ENCODE data around the gene GRM2. TPM values are rescaled to one million over a fixed set of nuclear protein-coding genes. Genes with fewer than 3 reads are reported as not detected.

The GRM2 gene
- total RNA-seq, 4 donors from 2014 or later: 0.16 to 0.27 TPM; not detected in 2

DNA sequence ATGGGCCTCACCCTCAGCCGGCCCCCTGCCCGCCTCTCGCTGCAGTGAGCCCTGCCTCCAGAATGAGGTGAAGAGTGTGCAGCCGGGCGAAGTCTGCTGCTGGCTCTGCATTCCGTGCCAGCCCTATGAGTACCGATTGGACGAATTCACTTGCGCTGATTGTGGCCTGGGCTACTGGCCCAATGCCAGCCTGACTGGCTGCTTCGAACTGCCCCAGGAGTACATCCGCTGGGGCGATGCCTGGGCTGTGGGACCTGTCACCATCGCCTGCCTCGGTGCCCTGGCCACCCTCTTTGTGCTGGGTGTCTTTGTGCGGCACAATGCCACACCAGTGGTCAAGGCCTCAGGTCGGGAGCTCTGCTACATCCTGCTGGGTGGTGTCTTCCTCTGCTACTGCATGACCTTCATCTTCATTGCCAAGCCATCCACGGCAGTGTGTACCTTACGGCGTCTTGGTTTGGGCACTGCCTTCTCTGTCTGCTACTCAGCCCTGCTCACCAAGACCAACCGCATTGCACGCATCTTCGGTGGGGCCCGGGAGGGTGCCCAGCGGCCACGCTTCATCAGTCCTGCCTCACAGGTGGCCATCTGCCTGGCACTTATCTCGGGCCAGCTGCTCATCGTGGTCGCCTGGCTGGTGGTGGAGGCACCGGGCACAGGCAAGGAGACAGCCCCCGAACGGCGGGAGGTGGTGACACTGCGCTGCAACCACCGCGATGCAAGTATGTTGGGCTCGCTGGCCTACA lies 8.5 kb downstream of the GRM2 start:
- intact Hi-C loops (cut with DNase I; ENCODE audit: low total_unique reads) (no loop called here), in situ Hi-C loops (cut with MboI; ENCODE audit: low pct_ligation_motif_present in 1 of 4, low pct_unique_long_range_greater_than_20kb in 1 of 4, low sequenced_read_pairs in 3 of 4) (no loop called here)
- H3K9me3 ChIP-seq: no peaks in the 10 kb centered on the region
- no peak overlapping the region for H3K4me3 ChIP-seq
- no peak overlapping the region for H3K27ac ChIP-seq
- H3K36me3 ChIP-seq: no peaks in the 10 kb centered on the region
- no peaks in the 10 kb centered on the region for H3K27me3 ChIP-seq
- no peaks in the 10 kb centered on the region for H3K4me1 ChIP-seq
- WGBS, 2 donors (ENCODE audit: low coverage in 1 of 2): 93% methylated on average over 36 of the region's 36 CpGs; no CpG with 5 or more reads in 1 of the 2 donors
- TF ChIP-seq POLR2A (IDR thresholded peaks at IDR 0.05): no peak
- TF ChIP-seq EP300 (IDR thresholded peaks at IDR 0.05; ENCODE audit: low read depth): no peak
- no peak for TF ChIP-seq POLR2AphosphoS5 (IDR thresholded peaks at IDR 0.05)
- TF ChIP-seq CTCF (IDR thresholded peaks at IDR 0.05): no peak
- DNase-seq: no peak

GRCh38 chr3:51715977-51716294 lies 9.1 kb downstream of the GRM2 start:
- Histone ChIP-seq H3K36me3 (no peaks in the 10 kb centered on the region), H3K4me3 (no peak overlapping the region), H3K27ac (no peak overlapping the region), H3K4me1 (no peaks in the 10 kb centered on the region), H3K27me3 (no peaks in the 10 kb centered on the region), H3K9me3 (no peaks in the 10 kb centered on the region)
- WGBS, 2 donors (ENCODE audit: low coverage in 1 of 2): 96% methylated on average over 8 of the region's 8 CpGs; no CpG with 5 or more reads in 1 of the 2 donors
- DNase-seq: no peak
- in situ Hi-C loops (cut with MboI; ENCODE audit: low pct_ligation_motif_present in 1 of 4, low pct_unique_long_range_greater_than_20kb in 1 of 4, low sequenced_read_pairs in 3 of 4) (no loop called here), intact Hi-C loops (cut with DNase I; ENCODE audit: low total_unique reads) (no loop called here)
- no peak for TF ChIP-seq EP300 (IDR thresholded peaks at IDR 0.05; ENCODE audit: low read depth)
- no peak for TF ChIP-seq POLR2AphosphoS5 (IDR thresholded peaks at IDR 0.05)
- TF ChIP-seq CTCF (IDR thresholded peaks at IDR 0.05): no peak
- TF ChIP-seq POLR2A (IDR thresholded peaks at IDR 0.05): no peak

DNA sequence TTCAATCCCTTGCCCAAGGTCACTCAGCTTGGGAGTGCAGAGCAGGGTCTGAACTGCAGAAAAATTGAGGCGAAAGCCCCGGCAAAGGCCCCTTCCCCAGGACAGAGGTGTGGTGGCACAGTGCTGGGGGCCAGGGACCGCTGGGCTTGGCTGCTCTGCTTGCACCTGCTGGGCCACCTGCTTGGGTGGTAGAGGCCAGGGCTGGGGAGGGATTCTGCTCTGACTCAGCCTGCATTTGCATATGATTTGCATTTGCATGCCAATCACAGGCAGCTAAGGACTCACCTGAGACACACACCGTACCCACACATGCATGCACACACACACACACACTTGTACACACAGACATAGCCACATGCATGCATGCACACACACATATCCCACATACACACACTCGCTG lies 9.9 kb downstream of the GRM2 start:
- in situ Hi-C loops (cut with MboI; ENCODE audit: low pct_ligation_motif_present in 1 of 4, low pct_unique_long_range_greater_than_20kb in 1 of 4, low sequenced_read_pairs in 3 of 4): no loop called here
- WGBS, 2 donors (ENCODE audit: low coverage in 1 of 2): 74 to 100% methylated on average over 1 to 5 of the region's 5 CpGs

DNA sequence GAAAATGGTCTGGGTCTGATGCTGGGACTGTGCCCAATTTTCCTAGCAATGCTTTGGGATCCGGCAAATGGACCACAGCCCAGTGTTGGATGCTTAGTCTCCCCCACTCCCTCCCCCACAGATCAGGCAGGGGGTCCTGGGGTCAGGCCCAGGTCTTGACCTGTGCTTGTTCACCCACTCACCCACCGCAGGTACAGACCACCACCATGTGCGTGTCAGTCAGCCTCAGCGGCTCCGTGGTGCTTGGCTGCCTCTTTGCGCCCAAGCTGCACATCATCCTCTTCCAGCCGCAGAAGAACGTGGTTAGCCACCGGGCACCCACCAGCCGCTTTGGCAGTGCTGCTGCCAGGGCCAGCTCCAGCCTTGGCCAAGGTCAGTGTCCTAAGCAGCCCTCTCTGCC lies 10.6 kb downstream of the GRM2 start:
- intact Hi-C loops (cut with DNase I; ENCODE audit: low total_unique reads): no loop called here
- no peak for TF ChIP-seq CTCF (IDR thresholded peaks at IDR 0.05)
- TF ChIP-seq POLR2A (IDR thresholded peaks at IDR 0.05): no peak
- TF ChIP-seq POLR2AphosphoS5 (IDR thresholded peaks at IDR 0.05): no peak
- DNase-seq: no peak
- H3K27ac ChIP-seq: no peak overlapping the region
- in situ Hi-C loops (cut with MboI; ENCODE audit: low pct_ligation_motif_present in 1 of 4, low pct_unique_long_range_greater_than_20kb in 1 of 4, low sequenced_read_pairs in 3 of 4): no loop called here
- WGBS, 2 donors (ENCODE audit: low coverage in 1 of 2): 90% methylated on average over 9 of the region's 10 CpGs; no CpG with 5 or more reads in 1 of the 2 donors
- H3K36me3 ChIP-seq: no peaks in the 10 kb centered on the region
- H3K9me3 ChIP-seq: no peaks in the 10 kb centered on the region
- no peak overlapping the region for H3K4me3 ChIP-seq
- no peaks in the 10 kb centered on the region for H3K27me3 ChIP-seq
- no peaks in the 10 kb centered on the region for H3K4me1 ChIP-seq

More for the DNA sequence above, 9.9 kb downstream of the GRM2 start:
- Histone ChIP-seq H3K36me3 (no peaks in the 10 kb centered on the region), H3K27me3 (no peaks in the 10 kb centered on the region), H3K4me3 (no peak overlapping the region), H3K9me3 (no peaks in the 10 kb centered on the region), H3K27ac (no peak overlapping the region), H3K4me1 (no peaks in the 10 kb centered on the region)
- DNase-seq: no peak
- intact Hi-C loops (cut with DNase I; ENCODE audit: low total_unique reads): no loop called here
- TF ChIP-seq CTCF (IDR thresholded peaks at IDR 0.05) (no peak), POLR2A (IDR thresholded peaks at IDR 0.05) (no peak), EP300 (IDR thresholded peaks at IDR 0.05; ENCODE audit: low read depth) (no peak), POLR2AphosphoS5 (IDR thresholded peaks at IDR 0.05) (no peak)

Measured in transverse colon (tissue), 4 donors.